Lower lobe of right lung (tissue), 2 donors: ENCODE data around the gene SMAD1. TPM values are rescaled to one million over a fixed set of nuclear protein-coding genes. Genes with fewer than 3 reads are reported as not detected.

Experiments
- ATAC-seq, 2 donors: fragments of 200-7000 bp; cut with Tn5 transposase; one replicate each; pipeline ENCODE4 v1.9.1; 2020 to 2022; ENCODE audit warnings: mild to moderate bottlenecking in 2 of 2, moderate library complexity in 2 of 2
- DNase-seq: peaks from one replicate; pipeline ENCODE4 v3.0.0-alpha.2; 2020
- H3K27ac ChIP-seq: fragments of 200-600 bp; one replicate; pipeline ENCODE4 v1.8.0; 2022
- H3K27me3 ChIP-seq: fragments of 200-600 bp; one replicate; pipeline ENCODE4 v1.8.0; 2022; ENCODE audit warnings: low read depth
- H3K36me3 ChIP-seq: fragments of 200-600 bp; one replicate; pipeline ENCODE4 v1.8.0; 2022; ENCODE audit warnings: mild to moderate bottlenecking
- H3K4me1 ChIP-seq: fragments of 200-600 bp; one replicate; pipeline ENCODE4 v1.8.0; 2022
- H3K4me3 ChIP-seq: fragments of 200-600 bp; one replicate; pipeline ENCODE4 v1.8.0; 2022; ENCODE audit warnings: mild to moderate bottlenecking
- H3K9me3 ChIP-seq: fragments of 200-600 bp; one replicate; pipeline ENCODE4 v1.8.0; 2022
- intact Hi-C: fragments of 100-400 bp; cut with DNase I; formaldehyde crosslinking; loops from one replicate; pipeline ENCODE4 v1.11.0; 2022
- total RNA-seq: library from RNA; stranded (reverse); fragmentation: NEBNext Ultra II Directional; extraction: Animal tissue kit (Norgen Biotek cat#: 25700); gene quantifications from one replicate; pipeline ENCODE4 v1.2.1, GENCODE V29; 2021
- TF ChIP-seq, protein P1 (sequence below): fragments of 200-600 bp; IDR thresholded peaks from one replicate; pipeline ENCODE4 v1.8.0; 2022; ENCODE audit warnings: antibody characterized with exemption, mild to moderate bottlenecking
- donor health status: DM: no; HTN: yes; CAD: no; lungs with severe emphysema.

The SMAD1 gene
- total RNA-seq, 1 donor from 2014 or later: 15.8 TPM

DNA sequence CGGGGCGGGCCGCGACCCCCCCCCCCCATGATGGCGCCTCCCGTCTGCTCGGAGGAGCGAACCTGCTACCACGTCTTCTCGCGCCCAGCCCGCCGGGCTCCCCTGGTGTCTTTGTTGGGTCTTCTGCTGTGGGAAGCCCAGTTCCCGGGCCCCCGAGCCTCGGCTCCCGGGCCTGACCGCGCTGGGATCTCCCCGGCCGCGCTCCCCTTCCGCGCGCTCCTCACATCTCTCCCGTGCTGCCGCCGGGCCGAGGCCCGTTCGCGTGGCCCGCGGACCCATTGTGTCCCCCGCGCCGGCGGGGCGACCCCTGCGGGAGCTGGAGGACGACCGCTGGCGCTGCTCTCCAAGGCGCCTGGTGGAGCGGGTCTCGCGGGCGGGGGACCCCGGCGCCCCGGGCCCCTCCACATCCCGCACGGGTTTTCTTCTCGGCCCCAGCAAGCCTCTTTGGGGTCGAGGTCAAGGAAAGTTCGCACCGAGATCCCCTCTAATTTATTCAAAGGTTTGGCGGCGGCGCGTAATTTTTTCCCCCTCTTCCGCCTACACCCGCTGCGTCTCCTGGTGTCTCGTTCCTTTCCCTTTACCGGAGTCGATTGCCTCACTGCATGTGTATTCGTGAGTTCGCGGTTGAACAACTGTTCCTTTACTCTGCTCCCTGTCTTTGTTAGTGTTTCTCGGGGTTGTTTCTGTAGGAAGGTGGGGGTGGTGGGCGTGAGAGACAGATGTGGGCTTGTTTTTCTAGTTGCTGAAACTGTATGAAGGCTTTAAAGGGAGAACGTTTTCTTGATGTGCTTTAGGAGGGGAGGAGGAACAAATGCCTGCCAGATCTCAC, 770 bp downstream of the SMAD1 start:
- H3K36me3 ChIP-seq: no peaks in the 10 kb centered on the region
- peak; percentile 71 to 74 for ATAC-seq
- DNase-seq: peak; percentile 62
- no peaks in the 10 kb centered on the region for H3K27me3 ChIP-seq
- H3K4me3 ChIP-seq: peak overlapping the region; percentile 83
- peak overlapping the region; percentile 91 for H3K27ac ChIP-seq
- no peaks in the 10 kb centered on the region for H3K9me3 ChIP-seq
- peaks cover 31% of the 10 kb centered on the region for H3K4me1 ChIP-seq
- intact Hi-C loops: no loop called here
- TF ChIP-seq, protein P1, sequence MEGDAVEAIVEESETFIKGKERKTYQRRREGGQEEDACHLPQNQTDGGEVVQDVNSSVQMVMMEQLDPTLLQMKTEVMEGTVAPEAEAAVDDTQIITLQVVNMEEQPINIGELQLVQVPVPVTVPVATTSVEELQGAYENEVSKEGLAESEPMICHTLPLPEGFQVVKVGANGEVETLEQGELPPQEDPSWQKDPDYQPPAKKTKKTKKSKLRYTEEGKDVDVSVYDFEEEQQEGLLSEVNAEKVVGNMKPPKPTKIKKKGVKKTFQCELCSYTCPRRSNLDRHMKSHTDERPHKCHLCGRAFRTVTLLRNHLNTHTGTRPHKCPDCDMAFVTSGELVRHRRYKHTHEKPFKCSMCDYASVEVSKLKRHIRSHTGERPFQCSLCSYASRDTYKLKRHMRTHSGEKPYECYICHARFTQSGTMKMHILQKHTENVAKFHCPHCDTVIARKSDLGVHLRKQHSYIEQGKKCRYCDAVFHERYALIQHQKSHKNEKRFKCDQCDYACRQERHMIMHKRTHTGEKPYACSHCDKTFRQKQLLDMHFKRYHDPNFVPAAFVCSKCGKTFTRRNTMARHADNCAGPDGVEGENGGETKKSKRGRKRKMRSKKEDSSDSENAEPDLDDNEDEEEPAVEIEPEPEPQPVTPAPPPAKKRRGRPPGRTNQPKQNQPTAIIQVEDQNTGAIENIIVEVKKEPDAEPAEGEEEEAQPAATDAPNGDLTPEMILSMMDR: no peak

DNA sequence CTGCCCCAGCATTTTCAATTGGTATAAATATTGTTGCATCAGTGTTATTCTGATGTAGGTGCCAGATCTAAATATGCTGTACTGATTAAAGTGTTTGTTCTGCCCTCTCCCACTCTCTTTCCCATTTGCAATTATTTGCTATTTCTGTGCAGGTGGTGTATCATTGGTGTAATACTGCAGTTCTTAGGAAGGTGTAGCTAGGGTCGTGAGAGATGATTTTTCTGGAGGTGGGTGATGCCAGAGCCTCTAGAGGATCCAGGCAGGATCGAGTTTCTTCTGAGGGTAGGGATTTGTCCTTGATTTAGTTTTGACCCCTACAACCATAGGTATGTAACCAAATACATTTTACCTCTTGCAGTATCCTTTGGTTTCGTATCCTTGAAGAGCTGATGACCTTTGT, 1.9 kb downstream of the SMAD1 start:
- peak overlapping the region; percentile 83 for H3K4me3 ChIP-seq
- no peaks in the 10 kb centered on the region for H3K9me3 ChIP-seq
- no peak overlapping the region for H3K27ac ChIP-seq
- ATAC-seq (no peak), DNase-seq (no peak)
- TF ChIP-seq, protein P1: no peak
- no peaks in the 10 kb centered on the region for H3K36me3 ChIP-seq
- intact Hi-C loops: no loop called here
- peaks cover 33% of the 10 kb centered on the region for H3K4me1 ChIP-seq
- no peaks in the 10 kb centered on the region for H3K27me3 ChIP-seq

DNA sequence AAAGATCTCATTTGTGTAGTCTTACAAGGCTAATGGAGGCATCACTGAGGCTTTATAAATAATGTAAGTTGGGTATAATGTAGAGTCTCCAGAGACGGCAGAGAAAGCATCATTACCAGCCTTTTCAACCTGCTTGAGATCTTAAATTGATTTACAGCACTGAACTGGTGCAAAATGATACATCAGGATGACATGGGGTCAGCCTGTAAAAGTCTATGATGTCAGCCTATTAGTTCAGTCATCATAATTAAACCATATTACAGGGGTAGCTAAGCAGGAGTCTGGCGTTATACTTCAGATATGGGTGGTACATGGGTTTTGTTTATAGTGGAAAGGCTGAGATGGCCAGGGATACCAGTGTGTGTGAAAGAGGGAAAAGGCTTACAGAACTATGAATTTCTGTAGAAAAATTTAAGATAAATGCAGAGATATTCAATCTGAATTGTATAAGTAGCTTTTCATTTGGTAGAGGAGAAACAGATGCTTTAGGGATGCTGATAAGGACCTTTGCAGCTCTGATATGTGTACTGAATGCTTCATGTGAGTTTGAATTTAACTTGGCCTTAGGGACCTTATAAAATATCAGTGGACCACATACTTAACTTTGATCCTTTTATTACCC, 2.7 kb downstream of the SMAD1 start:
- DNase-seq (no peak), ATAC-seq (no peak)
- TF ChIP-seq, protein P1: no peak
- H3K36me3 ChIP-seq: no peaks in the 10 kb centered on the region
- H3K27ac ChIP-seq: no peak overlapping the region
- intact Hi-C loops: no loop called here
- peak overlapping the region; percentile 2 for H3K4me3 ChIP-seq
- no peaks in the 10 kb centered on the region for H3K9me3 ChIP-seq
- peaks cover 33% of the 10 kb centered on the region for H3K4me1 ChIP-seq
- no peaks in the 10 kb centered on the region for H3K27me3 ChIP-seq

DNA sequence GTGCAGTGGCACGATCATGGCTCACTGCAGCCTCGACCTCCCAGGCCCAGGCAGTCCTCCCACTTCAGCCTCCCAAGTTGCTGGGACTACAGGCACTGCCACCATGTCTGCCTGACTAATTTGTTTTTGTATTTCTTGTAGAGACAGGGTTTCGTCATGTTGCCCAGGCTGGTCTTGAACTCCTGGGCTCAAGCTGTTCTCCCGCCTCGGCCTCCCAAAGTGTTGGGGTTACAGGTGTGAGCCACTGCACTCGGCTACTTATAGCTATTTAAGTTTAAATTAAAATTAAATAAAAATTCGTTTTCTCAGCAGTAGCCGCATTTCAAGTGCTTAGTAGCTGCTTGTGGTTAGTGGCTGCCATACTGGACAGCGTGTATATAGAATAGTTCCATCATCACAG, 3.5 kb downstream of the SMAD1 start:
- Histone ChIP-seq H3K27ac (no peak overlapping the region), H3K27me3 (no peaks in the 10 kb centered on the region), H3K4me1 (peaks cover 33% of the 10 kb centered on the region), H3K36me3 (no peaks in the 10 kb centered on the region), H3K4me3 (no peak overlapping the region), H3K9me3 (no peaks in the 10 kb centered on the region)
- DNase-seq (no peak), ATAC-seq (no peak)
- intact Hi-C loops: no loop called here
- TF ChIP-seq, protein P1: no peak

DNA sequence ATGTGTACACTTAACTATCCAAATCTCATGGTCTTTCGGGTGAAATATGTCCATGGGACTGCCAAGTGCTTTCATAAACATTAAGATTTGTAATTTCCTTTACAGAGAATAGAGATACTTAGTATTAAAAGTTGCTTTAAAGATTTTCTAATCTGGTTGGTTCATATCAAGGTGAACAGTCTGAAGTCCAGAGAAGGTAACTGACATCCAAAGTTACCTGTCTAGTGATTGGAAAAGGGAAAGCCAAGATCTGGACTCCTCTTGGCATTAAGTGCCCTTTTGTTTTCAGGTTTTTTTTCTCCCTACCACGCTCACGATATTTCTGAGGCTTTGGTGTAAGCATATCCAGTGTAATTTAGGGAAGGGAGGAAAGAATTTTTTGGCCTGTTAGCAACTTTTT, 5.0 kb downstream of the SMAD1 start:
- intact Hi-C loops: no loop called here
- TF ChIP-seq, protein P1: no peak
- H3K9me3 ChIP-seq: no peaks in the 10 kb centered on the region
- no peak overlapping the region for H3K27ac ChIP-seq
- no peaks in the 10 kb centered on the region for H3K36me3 ChIP-seq
- DNase-seq (no peak), ATAC-seq (no peak)
- H3K27me3 ChIP-seq: no peaks in the 10 kb centered on the region
- H3K4me3 ChIP-seq: no peak overlapping the region
- peaks cover 35% of the 10 kb centered on the region for H3K4me1 ChIP-seq
